ENCODE results near the gene TMEM236.
"Not testable (repeated sequence)": the region's sequence is repeated elsewhere in the genome, so short reads cannot be mapped to it uniquely, and the experiment has no call there.

The TMEM236 gene

DNA sequence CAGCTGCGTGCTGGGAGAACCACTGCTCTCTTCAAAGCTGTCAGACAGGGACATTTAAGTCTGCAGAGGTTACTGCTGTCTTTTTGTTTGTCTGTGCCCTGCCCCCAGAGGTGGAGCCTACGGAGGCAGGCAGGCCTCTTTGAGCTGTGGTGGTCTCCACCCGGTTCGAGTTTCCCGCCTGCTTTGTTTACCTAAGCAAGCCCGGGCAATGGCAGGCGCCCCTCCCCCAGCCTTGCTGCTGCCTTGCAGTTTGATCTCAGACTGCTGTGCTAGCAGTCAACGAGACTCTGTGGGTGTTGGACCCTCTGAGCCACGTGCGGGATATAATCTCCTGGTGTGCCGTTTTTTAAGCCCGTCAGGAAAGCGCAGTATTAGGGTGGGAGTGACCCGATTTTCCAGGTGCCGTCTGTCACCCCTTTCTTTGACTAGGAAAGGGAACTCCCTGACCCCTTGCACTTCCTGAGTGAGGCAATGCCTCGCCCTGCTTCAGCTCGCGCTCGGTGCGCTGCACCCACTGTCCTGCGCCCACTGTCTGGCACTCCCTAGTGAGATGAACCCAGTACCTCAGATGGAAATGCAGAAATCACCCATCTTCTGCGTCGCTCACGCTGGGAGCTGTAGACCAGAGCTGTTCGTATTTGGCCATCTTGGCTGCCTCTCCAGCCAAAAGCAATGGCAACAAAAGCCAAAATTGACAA lies 29.5 kb upstream of the TMEM236 start:
- not testable (repeated sequence) for H3K36me3 ChIP-seq (ENCODE audit: control insufficient read depth, insufficient read depth, low read length); H3K9me3 ChIP-seq (ENCODE audit: control insufficient read depth, low read length)
- WGBS, 2 experiments = 92 to 95% methylated on average over 24 of the region's 25 CpGs

GRCh38 chr10:17725703-17726102 lies 26.3 kb upstream of the TMEM236 start:
- no peak overlapping the region for H3K4me3 ChIP-seq (ENCODE audit: insufficient read depth, low read depth, low read length)
- no peaks in the 10 kb centered on the region for H3K9me3 ChIP-seq (ENCODE audit: control insufficient read depth, low read length)
- H3K4me1 ChIP-seq (ENCODE audit: control insufficient read depth, insufficient read depth, low read length) = no peaks in the 10 kb centered on the region
- no peaks in the 10 kb centered on the region for H3K27me3 ChIP-seq (ENCODE audit: control insufficient read depth, insufficient read depth, low read length, poor library complexity, severe bottlenecking)
- peaks cover 7% of the 10 kb centered on the region for H3K36me3 ChIP-seq (ENCODE audit: control insufficient read depth, insufficient read depth, low read length)
- 86 to 93% methylated on average over 7 of the region's 7 CpGs for WGBS, 2 experiments
- no peak overlapping the region for H3K27ac ChIP-seq (ENCODE audit: insufficient read depth, low read depth, low read length, poor library complexity, severe bottlenecking)

More for the DNA sequence above, 29.5 kb upstream of the TMEM236 start:
- not testable (repeated sequence) for H3K4me1 ChIP-seq (ENCODE audit: control insufficient read depth, insufficient read depth, low read length); H3K27ac ChIP-seq (ENCODE audit: insufficient read depth, low read depth, low read length, poor library complexity, severe bottlenecking); H3K4me3 ChIP-seq (ENCODE audit: insufficient read depth, low read depth, low read length); H3K27me3 ChIP-seq (ENCODE audit: control insufficient read depth, insufficient read depth, low read length, poor library complexity, severe bottlenecking)

DNA sequence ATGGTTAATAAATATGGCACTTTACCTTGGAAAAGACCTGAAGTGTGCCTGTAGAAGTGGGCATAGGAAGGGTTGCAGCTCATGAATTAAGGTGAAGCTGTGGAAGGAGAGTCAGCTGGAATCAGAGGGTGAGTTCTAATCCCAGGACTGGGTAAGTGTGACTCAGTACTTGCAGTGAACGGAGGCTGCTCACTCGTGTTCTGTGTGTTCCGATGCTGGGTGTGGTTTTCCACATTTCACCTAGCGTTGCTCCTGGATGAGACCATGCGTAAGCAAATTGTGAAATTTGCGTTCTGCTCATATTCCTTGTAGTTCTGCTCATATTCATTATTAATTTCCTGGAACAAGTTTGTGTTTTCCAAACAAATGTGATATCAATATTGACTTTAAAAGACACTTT lies 22.4 kb upstream of the TMEM236 start:
- Histone ChIP-seq H3K9me3 (ENCODE audit: control insufficient read depth, low read length) (no peaks in the 10 kb centered on the region), H3K4me3 (ENCODE audit: insufficient read depth, low read depth, low read length) (no peak overlapping the region), H3K27ac (ENCODE audit: insufficient read depth, low read depth, low read length, poor library complexity, severe bottlenecking) (no peak overlapping the region), H3K27me3 (ENCODE audit: control insufficient read depth, insufficient read depth, low read length, poor library complexity, severe bottlenecking) (no peaks in the 10 kb centered on the region), H3K36me3 (ENCODE audit: control insufficient read depth, insufficient read depth, low read length) (no peaks in the 10 kb centered on the region), H3K4me1 (ENCODE audit: control insufficient read depth, insufficient read depth, low read length) (no peaks in the 10 kb centered on the region)
- 88 to 96% methylated on average over 5 to 6 of the region's 6 CpGs for WGBS, 2 experiments

DNA sequence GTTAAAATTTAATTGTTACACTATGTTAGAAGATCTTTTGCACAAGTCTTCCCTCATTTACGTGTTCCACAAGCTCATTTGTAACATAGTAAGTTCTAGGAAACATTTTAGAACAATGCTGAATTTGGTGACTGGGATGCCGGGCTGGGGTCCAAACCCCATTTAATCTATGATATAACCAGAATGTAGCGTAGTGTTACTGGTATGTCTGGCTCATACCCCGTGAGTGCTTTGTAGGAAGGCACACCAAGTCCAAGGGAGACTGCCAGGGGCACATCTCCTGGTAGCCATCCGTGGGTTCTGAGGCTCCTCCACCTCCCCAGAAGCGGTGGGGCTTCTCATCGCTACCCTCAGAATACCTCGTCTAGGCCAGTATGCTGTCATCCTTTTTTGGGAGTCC lies 21.3 kb upstream of the TMEM236 start:
- no peaks in the 10 kb centered on the region for H3K27me3 ChIP-seq (ENCODE audit: control insufficient read depth, insufficient read depth, low read length, poor library complexity, severe bottlenecking)
- no peak overlapping the region for H3K4me3 ChIP-seq (ENCODE audit: insufficient read depth, low read depth, low read length)
- WGBS, 2 experiments = 90 to 95% methylated on average over 7 to 8 of the region's 8 CpGs

DNA sequence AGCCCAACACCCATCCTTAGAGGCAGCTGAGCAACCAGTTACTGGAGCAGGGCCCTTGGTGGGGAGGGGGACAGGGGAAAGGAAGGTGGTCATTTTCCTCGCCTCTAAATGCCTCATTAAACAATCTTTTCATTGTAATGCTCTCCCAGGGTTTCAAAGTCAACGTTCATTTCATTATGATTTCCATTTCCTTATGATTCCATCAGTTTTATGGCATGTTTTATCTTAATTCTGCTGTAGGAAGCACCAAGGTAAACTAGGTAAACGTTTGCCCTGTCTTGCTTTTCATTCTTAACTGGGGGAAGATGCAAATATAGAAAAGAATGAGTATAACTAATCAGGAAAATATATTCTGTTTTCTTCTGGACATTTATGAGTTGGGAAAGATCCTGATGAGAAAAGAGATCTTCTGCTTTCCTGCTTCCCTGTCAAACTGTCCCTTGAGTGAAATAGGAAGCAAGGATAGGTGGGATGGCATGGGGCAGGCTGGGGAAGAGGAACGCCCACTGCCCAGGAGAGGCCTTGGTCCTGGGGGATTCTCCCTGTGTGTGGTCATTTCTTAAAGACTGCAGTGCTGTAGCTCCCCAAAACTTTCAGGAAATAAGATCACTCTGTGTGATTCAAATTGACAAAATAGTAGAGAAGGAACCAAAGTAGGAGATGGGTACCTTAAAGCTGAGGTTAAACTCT lies 20.5 kb upstream of the TMEM236 start:
- Histone ChIP-seq H3K27me3 (ENCODE audit: control insufficient read depth, insufficient read depth, low read length, poor library complexity, severe bottlenecking) (no peaks in the 10 kb centered on the region), H3K4me1 (ENCODE audit: control insufficient read depth, insufficient read depth, low read length) (no peaks in the 10 kb centered on the region), H3K36me3 (ENCODE audit: control insufficient read depth, insufficient read depth, low read length) (no peaks in the 10 kb centered on the region), H3K4me3 (ENCODE audit: insufficient read depth, low read depth, low read length) (no peak overlapping the region), H3K27ac (ENCODE audit: insufficient read depth, low read depth, low read length, poor library complexity, severe bottlenecking) (no peak overlapping the region), H3K9me3 (ENCODE audit: control insufficient read depth, low read length) (no peaks in the 10 kb centered on the region)
- WGBS, 2 experiments = 91% methylated on average over 4 of the region's 4 CpGs

More for the DNA sequence above, 21.3 kb upstream of the TMEM236 start:
- Histone ChIP-seq H3K9me3 (ENCODE audit: control insufficient read depth, low read length) (no peaks in the 10 kb centered on the region), H3K4me1 (ENCODE audit: control insufficient read depth, insufficient read depth, low read length) (no peaks in the 10 kb centered on the region), H3K27ac (ENCODE audit: insufficient read depth, low read depth, low read length, poor library complexity, severe bottlenecking) (no peak overlapping the region), H3K36me3 (ENCODE audit: control insufficient read depth, insufficient read depth, low read length) (no peaks in the 10 kb centered on the region)

DNA sequence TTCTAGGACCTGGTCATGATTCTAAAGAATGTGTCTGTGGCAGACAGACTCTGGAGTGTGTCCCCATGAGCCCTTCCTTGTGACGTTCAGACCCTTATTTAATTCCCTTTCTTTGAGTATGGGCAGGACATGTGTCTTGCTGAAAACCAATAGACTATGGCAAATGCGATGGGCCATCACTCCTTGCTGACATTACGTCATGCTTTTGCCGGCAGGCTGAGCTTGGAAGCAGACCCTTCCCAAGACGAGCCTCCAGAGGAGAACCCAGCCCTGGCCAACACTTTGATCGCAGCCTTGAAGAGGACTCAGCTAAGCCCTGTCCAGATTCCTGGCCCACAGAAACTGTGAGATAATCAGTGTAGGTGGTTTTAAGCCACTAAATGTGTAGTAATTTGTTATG lies 18.4 kb upstream of the TMEM236 start:
- H3K27ac ChIP-seq (ENCODE audit: insufficient read depth, low read depth, low read length, poor library complexity, severe bottlenecking) = no peak overlapping the region
- no peak overlapping the region for H3K4me3 ChIP-seq (ENCODE audit: insufficient read depth, low read depth, low read length)
- H3K4me1 ChIP-seq (ENCODE audit: control insufficient read depth, insufficient read depth, low read length) = no peaks in the 10 kb centered on the region
- 94 to 97% methylated on average over 6 of the region's 6 CpGs for WGBS, 2 experiments
- H3K27me3 ChIP-seq (ENCODE audit: control insufficient read depth, insufficient read depth, low read length, poor library complexity, severe bottlenecking) = no peaks in the 10 kb centered on the region
- no peaks in the 10 kb centered on the region for H3K36me3 ChIP-seq (ENCODE audit: control insufficient read depth, insufficient read depth, low read length)
- no peaks in the 10 kb centered on the region for H3K9me3 ChIP-seq (ENCODE audit: control insufficient read depth, low read length)

GRCh38 chr10:17734432-17735080 lies 17.4 kb upstream of the TMEM236 start:
- H3K36me3 ChIP-seq (ENCODE audit: control insufficient read depth, insufficient read depth, low read length) = no peaks in the 10 kb centered on the region
- WGBS, 2 experiments = 94% methylated on average over 9 of the region's 9 CpGs
- no peaks in the 10 kb centered on the region for H3K27me3 ChIP-seq (ENCODE audit: control insufficient read depth, insufficient read depth, low read length, poor library complexity, severe bottlenecking)
- no peak overlapping the region for H3K4me3 ChIP-seq (ENCODE audit: insufficient read depth, low read depth, low read length)
- no peaks in the 10 kb centered on the region for H3K4me1 ChIP-seq (ENCODE audit: control insufficient read depth, insufficient read depth, low read length)
- H3K9me3 ChIP-seq (ENCODE audit: control insufficient read depth, low read length) = no peaks in the 10 kb centered on the region
- H3K27ac ChIP-seq (ENCODE audit: insufficient read depth, low read depth, low read length, poor library complexity, severe bottlenecking) = no peak overlapping the region

DNA sequence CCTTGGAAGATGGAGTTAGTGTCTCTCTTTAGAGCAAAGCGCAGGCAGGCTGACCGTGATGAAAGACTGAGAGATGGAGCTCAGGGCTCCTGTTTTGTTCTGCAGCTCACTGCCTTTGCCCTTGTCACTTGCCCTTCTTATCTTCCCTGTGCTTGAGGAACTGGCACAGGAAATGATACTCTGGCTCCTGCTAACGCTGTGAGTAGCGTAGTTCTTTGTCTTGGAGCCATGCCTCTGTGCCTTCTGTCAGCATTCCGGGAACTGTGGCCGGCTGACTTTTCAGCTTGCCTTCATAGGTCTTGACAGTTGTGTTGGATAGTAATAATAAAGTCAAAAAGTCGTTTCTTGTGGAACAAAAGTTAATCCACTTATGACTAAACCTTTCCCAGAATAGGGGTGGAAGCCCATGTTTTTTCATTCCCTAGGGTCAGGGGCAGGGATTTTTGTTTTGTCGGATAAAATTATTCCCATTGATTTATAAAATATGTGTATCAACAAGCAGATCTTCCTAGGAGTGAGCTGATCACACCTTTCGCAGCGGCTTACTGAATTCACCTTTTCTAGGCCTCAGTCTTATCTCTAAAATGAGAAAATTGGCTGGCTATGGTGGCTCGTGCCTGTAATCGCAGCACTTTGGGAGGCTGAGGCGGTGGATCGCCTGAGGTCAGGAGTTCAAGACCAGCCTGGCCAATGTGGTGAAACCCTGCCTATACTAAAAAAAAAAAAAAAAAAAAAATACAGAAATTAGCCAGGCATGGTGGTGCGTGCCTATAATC lies 16.6 kb upstream of the TMEM236 start:
- no peak overlapping the region for H3K4me3 ChIP-seq (ENCODE audit: insufficient read depth, low read depth, low read length)
- H3K9me3 ChIP-seq (ENCODE audit: control insufficient read depth, low read length) = no peaks in the 10 kb centered on the region
- no peaks in the 10 kb centered on the region for H3K4me1 ChIP-seq (ENCODE audit: control insufficient read depth, insufficient read depth, low read length)
- no peaks in the 10 kb centered on the region for H3K36me3 ChIP-seq (ENCODE audit: control insufficient read depth, insufficient read depth, low read length)
- 93% methylated on average over 14 to 15 of the region's 15 CpGs for WGBS, 2 experiments
- no peaks in the 10 kb centered on the region for H3K27me3 ChIP-seq (ENCODE audit: control insufficient read depth, insufficient read depth, low read length, poor library complexity, severe bottlenecking)
- no peak overlapping the region for H3K27ac ChIP-seq (ENCODE audit: insufficient read depth, low read depth, low read length, poor library complexity, severe bottlenecking)

GRCh38 chr10:17736223-17736622 lies 15.8 kb upstream of the TMEM236 start:
- Histone ChIP-seq H3K9me3 (ENCODE audit: control insufficient read depth, low read length) (no peaks in the 10 kb centered on the region), H3K4me1 (ENCODE audit: control insufficient read depth, insufficient read depth, low read length) (no peaks in the 10 kb centered on the region), H3K4me3 (ENCODE audit: insufficient read depth, low read depth, low read length) (no peak overlapping the region), H3K36me3 (ENCODE audit: control insufficient read depth, insufficient read depth, low read length) (no peaks in the 10 kb centered on the region), H3K27me3 (ENCODE audit: control insufficient read depth, insufficient read depth, low read length, poor library complexity, severe bottlenecking) (no peaks in the 10 kb centered on the region), H3K27ac (ENCODE audit: insufficient read depth, low read depth, low read length, poor library complexity, severe bottlenecking) (no peak overlapping the region)
- 81 to 87% methylated on average over 2 of the region's 2 CpGs for WGBS, 2 experiments
